CD8-positive, alpha-beta memory T cell (primary cell): ENCODE measurements around the gene MAP1S. TPM values are rescaled to one million over a fixed set of nuclear protein-coding genes. Genes with fewer than 3 reads are reported as not detected.

Experiments
- CTCF ChIA-PET: fragments of 350-600 bp; sonication (Branson Sonifier 250); formaldehyde crosslinking; loops from one replicate; lab custom pipeline; 2021; ENCODE audit warnings: antibody characterized with exemption; lab: Charles Lee
- POLR2A ChIA-PET: fragments of 350-600 bp; sonication (Branson Sonifier 250); formaldehyde crosslinking; loops from one replicate; lab custom pipeline; 2021; ENCODE audit warnings: antibody characterized with exemption; lab: Charles Lee
- DNase-seq, 5 donors: peaks; one replicate each; pipeline versions ENCODE4 v3.0.0 to v3.0.0-alpha.2; 2020 to 2022; ENCODE audit warnings: mixed read lengths in 1 of 5
- H3K27ac ChIP-seq: one replicate; pipeline ENCODE4 v1.7.0; 2013; ENCODE audit warnings: low read depth, mild to moderate bottlenecking, low read length, moderate library complexity
- H3K27me3 ChIP-seq: 2 replicates; pipeline ENCODE4 v1.7.0; 2013; ENCODE audit warnings: low read length, mild to moderate bottlenecking; ENCODE audit not compliant: insufficient read depth, poor library complexity, severe bottlenecking
- H3K36me3 ChIP-seq: 2 replicates; pipeline ENCODE4 v1.7.0; 2013; ENCODE audit warnings: mild to moderate bottlenecking, low read length, moderate library complexity; ENCODE audit not compliant: insufficient read depth
- H3K4me1 ChIP-seq: 2 replicates; pipeline ENCODE4 v1.7.0; 2013; ENCODE audit warnings: mild to moderate bottlenecking, low read length, moderate library complexity; ENCODE audit not compliant: insufficient read depth
- H3K4me3 ChIP-seq: 2 replicates; pipeline ENCODE4 v1.7.0; 2013; ENCODE audit warnings: mild to moderate bottlenecking, low read length
- H3K9me3 ChIP-seq: 2 replicates; pipeline ENCODE4 v1.7.0; 2013; ENCODE audit warnings: mild to moderate bottlenecking, low read length
- H3K27ac Mint-ChIP-seq, 8 donors: one replicate each; pipeline ENCODE4 v1.8.0; 2020 to 2021; ENCODE audit warnings: mixed read lengths in 8 of 8, mild to moderate bottlenecking in 6 of 8, inconsistent platforms in 3 of 8, moderate library complexity in 3 of 8
- H3K27me3 Mint-ChIP-seq, 2 donors: one replicate each; pipeline ENCODE4 v1.8.0; 2020 to 2021; ENCODE audit warnings: mixed read lengths in 2 of 2, mild to moderate bottlenecking in 1 of 2, moderate library complexity in 1 of 2
- H3K36me3 Mint-ChIP-seq, 3 donors: one replicate each; pipeline ENCODE4 v1.8.0; 2020 to 2021; ENCODE audit warnings: mixed read lengths in 3 of 3, inconsistent platforms in 1 of 3, mild to moderate bottlenecking in 1 of 3
- H3K4me1 Mint-ChIP-seq, 3 donors: one replicate each; pipeline ENCODE4 v1.8.0; 2020 to 2021; ENCODE audit warnings: mixed read lengths in 3 of 3, inconsistent platforms in 1 of 3, mild to moderate bottlenecking in 1 of 3
- H3K4me3 Mint-ChIP-seq, 7 donors: one replicate each; pipeline ENCODE4 v1.8.0; 2020 to 2021; ENCODE audit warnings: mixed read lengths in 7 of 7, mild to moderate bottlenecking in 6 of 7, moderate library complexity in 4 of 7, inconsistent platforms in 2 of 7
- H3K9me3 Mint-ChIP-seq, 5 donors: one replicate each; pipeline ENCODE4 v1.8.0; 2020 to 2022; ENCODE audit warnings: mixed read lengths in 5 of 5, mild to moderate bottlenecking in 3 of 5, moderate library complexity in 2 of 5, inconsistent platforms in 1 of 5
- polyA plus RNA-seq: library from polyadenylated mRNA; unstranded; fragments of 300-500 nt; fragmentation: Illumina TruSeq; gene quantifications from one replicate; pipeline ENCODE4 v1.2.3, GENCODE V29; 2021
- total RNA-seq, 2 experiments: library from RNA; stranded (reverse); gene quantifications; one replicate each; pipeline ENCODE4 v1.2.3, GENCODE V29; 2021

Gene MAP1S
- total and polyA plus RNA-seq, 3 experiments from 2014 or later = 43.0 to 72.3 (median 66.1) TPM

- ChIA-PET CTCF (no interaction called here), POLR2A (interaction anchor here (0.6 kb wide), 1 partner anchor 465 kb away, joined by 6 read pairs; the partner anchor contains the start of gene USE1)
- peak overlapping the region in 6 of 7 donors; percentile 27 to 86 (median 60) for H3K4me3 Mint-ChIP-seq
- Histone ChIP-seq H3K4me1 (peaks cover 9% of the 10 kb centered on the region), H3K27ac (no peak overlapping the region), H3K4me3 (no peak overlapping the region), H3K36me3 (no peaks in the 10 kb centered on the region), H3K9me3 (no peaks in the 10 kb centered on the region), H3K27me3 (peaks cover 27% of the 10 kb centered on the region)
- no peak for DNase-seq
- peak overlapping the region in 2 of 8 donors; percentile 32 to 66 for H3K27ac Mint-ChIP-seq
- H3K4me1 Mint-ChIP-seq = peaks cover 12 to 13% (median 13%) of the 10 kb centered on the region in 3 donors
- no peaks in the 10 kb centered on the region for H3K9me3 Mint-ChIP-seq
- no peaks in the 10 kb centered on the region for H3K36me3 Mint-ChIP-seq
- peaks cover 46 to 67% of the 10 kb centered on the region in 2 donors for H3K27me3 Mint-ChIP-seq
Observed at GRCh38 chr19:17679526-17680229, 39.6 kb upstream of the MAP1S start.

GRCh38 chr19:17680230-17680722, 39.0 kb upstream of the MAP1S start:
- H3K4me1 ChIP-seq = peaks cover 9% of the 10 kb centered on the region
- no peaks in the 10 kb centered on the region for H3K9me3 Mint-ChIP-seq
- H3K27me3 ChIP-seq = peaks cover 28% of the 10 kb centered on the region
- H3K4me1 Mint-ChIP-seq = peaks cover 12 to 13% (median 13%) of the 10 kb centered on the region in 3 donors
- H3K27ac Mint-ChIP-seq = peak overlapping the region in 2 of 8 donors; percentile 32 to 66
- ChIA-PET POLR2A (no interaction called here), CTCF (no interaction called here)
- no peaks in the 10 kb centered on the region for H3K36me3 Mint-ChIP-seq
- peaks cover 52 to 73% of the 10 kb centered on the region in 2 donors for H3K27me3 Mint-ChIP-seq
- H3K36me3 ChIP-seq = no peaks in the 10 kb centered on the region
- no peak overlapping the region for H3K4me3 ChIP-seq
- H3K9me3 ChIP-seq = no peaks in the 10 kb centered on the region
- H3K4me3 Mint-ChIP-seq = peak overlapping the region in 6 of 7 donors; percentile 34 to 86 (median 60)
- no peak overlapping the region for H3K27ac ChIP-seq
- peak in 4 of 5 donors; percentile 26 to 68 (median 54) for DNase-seq

- Histone ChIP-seq H3K4me3 (no peak overlapping the region), H3K36me3 (no peaks in the 10 kb centered on the region), H3K4me1 (peaks cover 9% of the 10 kb centered on the region), H3K27ac (no peak overlapping the region), H3K27me3 (peaks cover 37% of the 10 kb centered on the region), H3K9me3 (no peaks in the 10 kb centered on the region)
- no peak overlapping the region for H3K4me3 Mint-ChIP-seq
- no peaks in the 10 kb centered on the region for H3K36me3 Mint-ChIP-seq
- H3K27ac Mint-ChIP-seq = no peak overlapping the region
- peaks cover 12 to 24% (median 13%) of the 10 kb centered on the region in 3 donors for H3K4me1 Mint-ChIP-seq
- no peaks in the 10 kb centered on the region for H3K9me3 Mint-ChIP-seq
- DNase-seq = peak in 4 of 5 donors; percentile 9 to 58 (median 18)
- ChIA-PET POLR2A (interaction anchor here (0.6 kb wide), 1 partner anchor 191 kb away, joined by 5 read pairs; no protein-coding TSS in a partner anchor), CTCF (interaction anchor here (1.0 to 1.4 kb wide), 2 partner anchors 13 to 19 kb away, joined by 3 read pairs; no protein-coding TSS in a partner anchor)
- H3K27me3 Mint-ChIP-seq = peaks cover 51 to 72% of the 10 kb centered on the region in 2 donors
Observed at GRCh38 chr19:17681505-17682125, 37.7 kb upstream of the MAP1S start.

DNA sequence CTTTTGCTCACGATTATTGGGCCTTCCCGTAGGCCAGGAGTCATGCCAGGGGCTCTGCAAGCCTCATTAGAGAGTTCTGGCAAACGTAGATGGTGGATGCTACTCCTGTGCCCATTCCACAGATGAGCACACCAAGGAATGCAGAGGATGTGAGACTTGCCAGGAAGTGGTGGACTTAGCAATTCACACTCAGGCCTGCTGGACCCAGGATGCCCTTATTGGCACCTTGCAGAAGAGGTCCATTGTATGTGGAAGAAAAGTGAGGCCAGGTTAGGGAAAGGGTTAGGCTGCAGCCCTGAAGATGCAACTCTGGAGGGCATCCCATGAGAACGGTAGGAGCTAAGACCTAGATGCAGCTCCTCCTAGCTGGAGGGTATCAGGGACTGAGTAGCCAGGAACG, 37.0 kb upstream of the MAP1S start:
- no peaks in the 10 kb centered on the region for H3K36me3 Mint-ChIP-seq
- Histone ChIP-seq H3K36me3 (no peaks in the 10 kb centered on the region), H3K27me3 (peaks cover 41% of the 10 kb centered on the region), H3K9me3 (no peaks in the 10 kb centered on the region), H3K27ac (no peak overlapping the region), H3K4me3 (no peak overlapping the region), H3K4me1 (peaks cover 13% of the 10 kb centered on the region)
- H3K4me3 Mint-ChIP-seq = no peak overlapping the region
- DNase-seq = no peak
- H3K9me3 Mint-ChIP-seq = no peaks in the 10 kb centered on the region
- CTCF ChIA-PET = interaction anchor here (1.4 kb wide), 1 partner anchor 18 kb away, joined by 3 read pairs; no protein-coding TSS in a partner anchor
- POLR2A ChIA-PET = no interaction called here
- peaks cover 54 to 71% of the 10 kb centered on the region in 2 donors for H3K27me3 Mint-ChIP-seq
- H3K4me1 Mint-ChIP-seq = peaks cover 12 to 29% (median 13%) of the 10 kb centered on the region in 3 donors
- no peak overlapping the region for H3K27ac Mint-ChIP-seq

DNA sequence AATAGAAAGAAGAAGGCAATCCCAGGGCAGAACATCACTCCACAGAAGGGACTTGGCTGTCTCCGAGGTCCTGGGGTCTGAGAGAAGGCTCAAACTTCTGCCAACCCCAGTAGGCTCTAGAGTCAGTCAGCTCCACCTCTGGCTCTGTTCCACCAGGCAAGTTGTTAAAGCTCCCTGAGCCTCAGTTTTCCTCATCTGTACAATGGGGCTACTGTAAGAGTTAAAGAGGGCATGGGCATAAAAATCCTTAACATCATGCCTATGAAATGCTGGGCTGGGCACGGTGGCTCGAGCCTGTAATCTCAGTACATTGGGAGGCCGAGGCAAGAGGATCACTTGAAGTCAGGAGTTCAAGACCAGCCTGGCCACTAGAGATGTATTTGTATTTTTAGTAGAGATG, 36.2 kb upstream of the MAP1S start:
- Histone ChIP-seq H3K27me3 (peaks cover 49% of the 10 kb centered on the region), H3K27ac (no peak overlapping the region), H3K9me3 (no peaks in the 10 kb centered on the region), H3K4me1 (peaks cover 13% of the 10 kb centered on the region), H3K4me3 (no peak overlapping the region), H3K36me3 (no peaks in the 10 kb centered on the region)
- Mint-ChIP-seq H3K4me3 (no peak overlapping the region), H3K9me3 (no peaks in the 10 kb centered on the region), H3K27ac (no peak overlapping the region), H3K27me3 (peaks cover 52 to 70% of the 10 kb centered on the region in 2 donors), H3K36me3 (no peaks in the 10 kb centered on the region), H3K4me1 (peaks cover 16 to 35% (median 18%) of the 10 kb centered on the region in 3 donors)
- ChIA-PET POLR2A (interaction anchor here (0.6 kb wide), 1 partner anchor 506 kb away, joined by 5 read pairs; no protein-coding TSS in a partner anchor), CTCF (no interaction called here)
- DNase-seq = no peak

DNA sequence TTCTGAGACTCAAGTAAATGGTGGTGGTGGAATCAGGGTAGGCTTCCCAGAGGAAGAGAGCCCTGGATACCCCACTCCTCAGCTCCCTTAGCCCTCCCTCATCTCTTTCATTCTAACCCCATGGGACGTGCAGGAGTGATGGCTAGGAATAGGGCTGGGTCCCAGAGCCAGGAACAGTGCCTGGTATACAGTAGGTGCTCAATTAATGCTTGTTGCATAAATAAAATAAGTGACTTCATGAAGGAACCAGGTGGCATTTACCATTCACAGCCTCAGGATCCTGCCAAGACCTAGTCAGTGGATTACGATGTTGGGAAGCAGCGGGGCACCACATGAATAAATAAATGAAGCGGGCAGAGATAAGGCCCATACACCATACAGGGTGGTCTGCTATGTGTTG, 35.0 kb upstream of the MAP1S start:
- Histone ChIP-seq H3K36me3 (no peaks in the 10 kb centered on the region), H3K27ac (no peak overlapping the region), H3K4me1 (peaks cover 13% of the 10 kb centered on the region), H3K27me3 (peaks cover 51% of the 10 kb centered on the region), H3K4me3 (no peak overlapping the region), H3K9me3 (no peaks in the 10 kb centered on the region)
- no peak overlapping the region for H3K4me3 Mint-ChIP-seq
- peaks cover 0 to 4% (median 0%) of the 10 kb centered on the region in 3 donors for H3K36me3 Mint-ChIP-seq
- ChIA-PET POLR2A (no interaction called here), CTCF (no interaction called here)
- no peak overlapping the region for H3K27ac Mint-ChIP-seq
- peaks cover 55 to 72% of the 10 kb centered on the region in 2 donors for H3K27me3 Mint-ChIP-seq
- DNase-seq = no peak
- peaks cover 16 to 41% (median 23%) of the 10 kb centered on the region in 3 donors for H3K4me1 Mint-ChIP-seq
- H3K9me3 Mint-ChIP-seq = peaks cover 0 to 5% (median 0%) of the 10 kb centered on the region in 5 donors

- Mint-ChIP-seq H3K36me3 (peaks cover 0 to 4% (median 0%) of the 10 kb centered on the region in 3 donors), H3K9me3 (peaks cover 0 to 5% (median 0%) of the 10 kb centered on the region in 5 donors), H3K4me3 (peak overlapping the region in 1 of 7 donors; percentile 83), H3K27ac (no peak overlapping the region), H3K4me1 (peaks cover 9 to 29% (median 14%) of the 10 kb centered on the region in 3 donors), H3K27me3 (peaks cover 63 to 67% of the 10 kb centered on the region in 2 donors)
- Histone ChIP-seq H3K27ac (no peak overlapping the region), H3K4me1 (peaks cover 4% of the 10 kb centered on the region), H3K27me3 (peaks cover 50% of the 10 kb centered on the region), H3K4me3 (no peak overlapping the region), H3K36me3 (no peaks in the 10 kb centered on the region), H3K9me3 (no peaks in the 10 kb centered on the region)
- ChIA-PET CTCF (no interaction called here), POLR2A (no interaction called here)
- no peak for DNase-seq
Observed at GRCh38 chr19:17685451-17686022, 33.7 kb upstream of the MAP1S start.
